ENCODE measurements around the gene SLC2A6.

SLC2A6 gene

GRCh38 chr9:133495327-133496293 lies 16.7 kb upstream of the SLC2A6 start:
- DNase-seq = no peak

GRCh38 chr9:133494636-133495326 lies 15.9 kb upstream of the SLC2A6 start:
- no peak for DNase-seq

- no peak for DNase-seq
Measured at GRCh38 chr9:133493845-133494540, 15.1 kb upstream of the SLC2A6 start.

GRCh38 chr9:133493428-133493827 lies 14.5 kb upstream of the SLC2A6 start:
- no peak for DNase-seq

GRCh38 chr9:133492061-133493021 lies 13.4 kb upstream of the SLC2A6 start:
- DNase-seq = peak; percentile 82

GRCh38 chr9:133491656-133491925 lies 12.7 kb upstream of the SLC2A6 start:
- DNase-seq = no peak

- DNase-seq = no peak
Measured at GRCh38 chr9:133490865-133491655, 12.2 kb upstream of the SLC2A6 start.

GRCh38 chr9:133490201-133490681 lies 11.3 kb upstream of the SLC2A6 start:
- DNase-seq = no peak

GRCh38 chr9:133489253-133490190 lies 10.6 kb upstream of the SLC2A6 start:
- DNase-seq = no peak

- no peak for DNase-seq
Measured at GRCh38 chr9:133488686-133489252, 9.9 kb upstream of the SLC2A6 start.

- DNase-seq = no peak
Measured at GRCh38 chr9:133487331-133487725, 8.4 kb upstream of the SLC2A6 start.

GRCh38 chr9:133485531-133486260 lies 6.8 kb upstream of the SLC2A6 start:
- DNase-seq = no peak

- DNase-seq = no peak
Measured at GRCh38 chr9:133484671-133485437, 6.0 kb upstream of the SLC2A6 start.

GRCh38 chr9:133483611-133484010 lies 4.7 kb upstream of the SLC2A6 start:
- no peak for DNase-seq

GRCh38 chr9:133477992-133478850 lies 678 bp downstream of the SLC2A6 start:
- no peak for DNase-seq

- DNase-seq = no peak
Measured at GRCh38 chr9:133477461-133477860, 1.4 kb downstream of the SLC2A6 start.

- DNase-seq = no peak
Measured at GRCh38 chr9:133476941-133477340, 2.0 kb downstream of the SLC2A6 start.
